Epithelial cell of esophagus (primary cell): ENCODE results near the gene LETM1.
"Not testable (repeated sequence)": the region's sequence is repeated elsewhere in the genome, so short reads cannot be mapped to it uniquely, and the experiment has no call there.

ENCODE experiments used
- DNase-seq: peaks from one replicate; pipeline ENCODE4 v3.0.0; 2010; ENCODE audit warnings: low read depth
- H3K4me3 ChIP-seq: 2 replicates; pipeline ENCODE4 v1.5.1; 2011; ENCODE audit warnings: mild to moderate bottlenecking, low read length, control low read depth
- CTCF ChIP-seq: IDR thresholded peaks from 2 replicates; pipeline ENCODE4 v1.5.1; 2011; ENCODE audit warnings: low read depth, mild to moderate bottlenecking, low read length, control low read depth, inconsistent platforms; ENCODE audit not compliant: insufficient read depth; ENCODE audit errors: missing control alignments

The LETM1 gene

GRCh38 chr4:1846580-1846979 lies 9.4 kb downstream of the LETM1 start:
- H3K4me3 ChIP-seq: no peak overlapping the region
- no peak for DNase-seq
- no peak for TF ChIP-seq CTCF

GRCh38 chr4:1844618-1845017 lies 11.3 kb downstream of the LETM1 start:
- not testable (repeated sequence) for DNase-seq, H3K4me3 ChIP-seq

- TF ChIP-seq CTCF: no peak
- H3K4me3 ChIP-seq: no peak overlapping the region
- no peak for DNase-seq
These were observed 12.1 kb downstream of the LETM1 start for GRCh38 chr4:1843852-1844251.

- no peak for DNase-seq
- TF ChIP-seq CTCF: no peak
- no peak overlapping the region for H3K4me3 ChIP-seq
These were observed 12.9 kb downstream of the LETM1 start for GRCh38 chr4:1842993-1843448.

- no peak overlapping the region for H3K4me3 ChIP-seq
- no peak for DNase-seq
- no peak for TF ChIP-seq CTCF
These were observed 13.5 kb downstream of the LETM1 start for GRCh38 chr4:1842339-1842895.

GRCh38 chr4:1841887-1842210 lies 14.1 kb downstream of the LETM1 start:
- no peak overlapping the region for H3K4me3 ChIP-seq
- TF ChIP-seq CTCF: no peak
- DNase-seq: no peak

GRCh38 chr4:1841201-1841886 lies 14.6 kb downstream of the LETM1 start:
- H3K4me3 ChIP-seq: no peak overlapping the region
- no peak for TF ChIP-seq CTCF
- no peak for DNase-seq
